HUES48 (cell line): Measurements from ENCODE around the gene AMY1A.
"Not testable (repeated sequence)": the region's sequence is repeated elsewhere in the genome, so short reads cannot be mapped to it uniquely, and the experiment has no call there.

Source experiments
- H3K27ac ChIP-seq: one replicate; pipeline ENCODE4 v1.7.0; 2013; ENCODE audit warnings: low read depth, low read length, inconsistent platforms
- H3K27me3 ChIP-seq: 2 replicates; pipeline ENCODE4 v1.6.1; 2013; ENCODE audit warnings: mild to moderate bottlenecking, low read length; ENCODE audit not compliant: control insufficient read depth, insufficient read depth
- H3K36me3 ChIP-seq: 2 replicates; pipeline ENCODE4 v1.6.1; 2013; ENCODE audit warnings: low read length; ENCODE audit not compliant: control insufficient read depth, insufficient read depth
- H3K4me1 ChIP-seq: 2 replicates; pipeline ENCODE4 v1.6.1; 2013; ENCODE audit warnings: mild to moderate bottlenecking, low read length; ENCODE audit not compliant: control insufficient read depth, insufficient read depth
- H3K4me3 ChIP-seq: 2 replicates; pipeline ENCODE4 v1.5.1; 2013; ENCODE audit warnings: mild to moderate bottlenecking, low read depth, low read length
- H3K9ac ChIP-seq: 2 replicates; pipeline ENCODE4 v1.6.1; 2013; ENCODE audit warnings: mild to moderate bottlenecking, low read depth, low read length, moderate library complexity
- H3K9me3 ChIP-seq: 2 replicates; pipeline ENCODE4 v1.6.1; 2013; ENCODE audit warnings: low read length; ENCODE audit not compliant: control insufficient read depth, insufficient read depth

AMY1A gene

GRCh38 chr1:103700669-103701068, 45.1 kb downstream of the AMY1A start:
- not testable (repeated sequence) for H3K4me3 ChIP-seq, H3K27ac ChIP-seq, H3K4me1 ChIP-seq, H3K27me3 ChIP-seq, H3K9me3 ChIP-seq, H3K36me3 ChIP-seq, H3K9ac ChIP-seq

DNA sequence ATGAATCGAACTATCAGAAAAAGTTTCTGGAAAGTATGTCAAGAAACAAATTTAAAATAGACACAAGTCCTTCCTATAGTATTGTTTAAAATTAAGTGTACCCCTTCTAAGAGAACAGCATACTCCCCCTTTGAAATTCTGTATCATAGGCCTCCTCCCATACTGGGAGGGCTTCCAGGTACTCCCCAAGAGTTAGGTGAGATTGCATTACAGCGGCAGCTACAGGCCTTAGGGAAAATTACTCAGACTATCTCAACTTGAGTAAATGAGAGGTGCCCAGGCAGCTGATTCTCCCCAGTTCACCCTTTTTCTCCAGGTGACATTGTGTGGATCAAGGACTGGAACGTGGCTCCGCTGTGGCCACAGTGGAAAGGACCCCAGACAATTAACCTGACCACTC, 45.7 kb downstream of the AMY1A start:
- not testable (repeated sequence) for H3K27me3 ChIP-seq, H3K4me3 ChIP-seq, H3K9me3 ChIP-seq, H3K9ac ChIP-seq, H3K27ac ChIP-seq, H3K4me1 ChIP-seq, H3K36me3 ChIP-seq

DNA sequence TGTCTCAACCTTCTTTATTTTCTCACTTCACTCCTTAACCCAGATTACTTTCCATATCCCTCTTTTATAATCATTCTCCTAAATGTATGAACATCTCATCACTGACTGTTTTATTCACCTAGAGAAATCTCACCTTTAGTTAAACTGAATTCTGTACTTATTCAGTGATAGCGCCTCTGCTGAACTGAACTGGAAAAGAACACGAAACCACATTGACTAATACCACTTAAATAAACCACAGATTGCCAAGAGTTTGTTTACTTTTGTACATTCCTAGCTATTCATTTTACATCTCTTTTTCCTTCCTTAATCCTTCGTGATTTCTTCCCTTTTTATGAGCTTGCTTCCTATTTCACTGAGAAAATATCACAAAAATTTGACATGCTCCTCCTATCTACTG, 52.1 kb downstream of the AMY1A start:
- not testable (repeated sequence) for H3K4me3 ChIP-seq, H3K36me3 ChIP-seq, H3K4me1 ChIP-seq, H3K27ac ChIP-seq, H3K27me3 ChIP-seq, H3K9ac ChIP-seq, H3K9me3 ChIP-seq

- H3K9ac ChIP-seq, H3K27ac ChIP-seq, H3K9me3 ChIP-seq, H3K4me3 ChIP-seq, H3K4me1 ChIP-seq, H3K27me3 ChIP-seq, H3K36me3 ChIP-seq: not testable (repeated sequence)
These were observed 54.8 kb downstream of the AMY1A start for GRCh38 chr1:103710381-103710780.
